Activated CD4-positive, alpha-beta T cell treated with anti-CD3 and anti-CD28 coated beads for 48 hours (primary cell): ENCODE data around the gene KCNJ18.
"Not testable (repeated sequence)": the region's sequence is repeated elsewhere in the genome, so short reads cannot be mapped to it uniquely, and the experiment has no call there.

ENCODE experiments used
- DNase-seq: peaks from one replicate; pipeline ENCODE4 v3.0.0-alpha.2; 2020

The KCNJ18 gene

GRCh38 chr17:21686165-21687015 lies 5.9 kb upstream of the KCNJ18 start:
- DNase-seq: no peak

- DNase-seq: no peak
These were observed 5.0 kb upstream of the KCNJ18 start for GRCh38 chr17:21687136-21687953.

GRCh38 chr17:21688293-21688949 lies 3.9 kb upstream of the KCNJ18 start:
- DNase-seq: no peak

GRCh38 chr17:21689604-21690003 lies 2.7 kb upstream of the KCNJ18 start:
- DNase-seq: no peak

GRCh38 chr17:21690811-21691210 lies 1.5 kb upstream of the KCNJ18 start:
- DNase-seq: not testable (repeated sequence)

GRCh38 chr17:21691481-21691880 lies 842 bp upstream of the KCNJ18 start:
- DNase-seq: not testable (repeated sequence)

GRCh38 chr17:21692704-21693065 lies 362 bp downstream of the KCNJ18 start:
- DNase-seq: not testable (repeated sequence)

GRCh38 chr17:21693391-21693796 lies 1.1 kb downstream of the KCNJ18 start:
- DNase-seq: not testable (repeated sequence)

GRCh38 chr17:21693937-21694336 lies 1.6 kb downstream of the KCNJ18 start:
- not testable (repeated sequence) for DNase-seq

- not testable (repeated sequence) for DNase-seq
These were observed 3.9 kb downstream of the KCNJ18 start for GRCh38 chr17:21696227-21696626.

GRCh38 chr17:21696842-21697507 lies 4.7 kb downstream of the KCNJ18 start:
- DNase-seq: not testable (repeated sequence)

- DNase-seq: not testable (repeated sequence)
These were observed 5.2 kb downstream of the KCNJ18 start for GRCh38 chr17:21697508-21697860.

- not testable (repeated sequence) for DNase-seq
These were observed 6.2 kb downstream of the KCNJ18 start for GRCh38 chr17:21698437-21699075.

- DNase-seq: not testable (repeated sequence)
These were observed 6.8 kb downstream of the KCNJ18 start for GRCh38 chr17:21699124-21699523.

GRCh38 chr17:21699573-21700236 lies 7.4 kb downstream of the KCNJ18 start:
- DNase-seq: not testable (repeated sequence)

- DNase-seq: not testable (repeated sequence)
These were observed 8.8 kb downstream of the KCNJ18 start for GRCh38 chr17:21701090-21701489.

- not testable (repeated sequence) for DNase-seq
These were observed 9.7 kb downstream of the KCNJ18 start for GRCh38 chr17:21702029-21702428.

- DNase-seq: not testable (repeated sequence)
These were observed 10.2 kb downstream of the KCNJ18 start for GRCh38 chr17:21702521-21702920.

GRCh38 chr17:21702940-21703640 lies 10.8 kb downstream of the KCNJ18 start:
- not testable (repeated sequence) for DNase-seq

GRCh38 chr17:21703891-21704872 lies 11.9 kb downstream of the KCNJ18 start:
- not testable (repeated sequence) for DNase-seq
